ENCODE measurements around the gene SAMD4A.

The SAMD4A gene

DNA sequence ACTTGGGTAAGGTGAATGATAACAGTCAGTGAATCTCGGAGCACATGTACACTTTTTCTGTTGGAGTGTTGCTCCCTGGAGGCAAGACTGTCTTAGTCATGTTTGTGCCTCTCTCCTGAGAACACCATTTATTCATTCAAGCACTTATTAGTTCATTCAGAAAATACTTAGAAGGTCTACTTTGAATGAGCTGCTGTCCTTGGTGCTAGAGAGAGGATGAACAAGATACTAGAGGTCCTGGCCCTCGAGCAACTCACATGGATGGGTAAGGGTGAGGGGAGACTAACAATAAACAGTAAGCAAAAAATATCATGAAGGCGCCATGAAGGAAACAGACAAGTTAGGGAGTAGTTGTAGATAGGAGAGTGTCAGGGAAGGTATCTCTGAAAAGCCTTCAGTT is 17.1 kb upstream of the SAMD4A start:
- ChIA-PET POLR2A (interaction anchor here (1.3 to 1.5 kb wide), 2 partner anchors 16 to 40 kb away, joined by 3 to 4 read pairs; no protein-coding TSS in a partner anchor), CTCF (no interaction called here)
- TF ChIP-seq FOXA1 (IDR thresholded peaks at IDR 0.05) (no peak), ARNT (IDR thresholded peaks at IDR 0.05) (no peak), PKNOX1 (IDR thresholded peaks at IDR 0.05) (no peak), LEF1 (IDR thresholded peaks at IDR 0.05; ENCODE audit: borderline replicate concordance) (no peak), L3MBTL2 (conservative IDR thresholded peaks at IDR 0.05) (no peak)
- DNase-seq (ENCODE audit: extremely low spot score): no peak

- DNase-seq (ENCODE audit: extremely low spot score): no peak
- no peak for TF ChIP-seq TARDBP (IDR thresholded peaks at IDR 0.05)
- no peak for TF ChIP-seq SP1 (IDR thresholded peaks at IDR 0.05)
- TF ChIP-seq LEF1 (IDR thresholded peaks at IDR 0.05; ENCODE audit: borderline replicate concordance): no peak
- TF ChIP-seq HDGF (IDR thresholded peaks at IDR 0.05; ENCODE audit: borderline replicate concordance): no peak
- no peak for TF ChIP-seq FOXA1 (IDR thresholded peaks at IDR 0.05)
- TF ChIP-seq CTBP1 (IDR thresholded peaks at IDR 0.05; ENCODE audit: borderline replicate concordance): no peak
- no peak for TF ChIP-seq NFRKB (IDR thresholded peaks at IDR 0.05)
- no peak for TF ChIP-seq SUZ12 (IDR thresholded peaks at IDR 0.05)
- ChIA-PET CTCF (interaction anchor here (0.7 kb wide), 1 partner anchor 224 kb away, joined by 3 read pairs; no protein-coding TSS in a partner anchor), POLR2A (interaction anchor here (1.3 to 1.5 kb wide), 2 partner anchors 16 to 41 kb away, joined by 3 to 4 read pairs; no protein-coding TSS in a partner anchor)
Observed at GRCh38 chr14:54550514-54550913, 16.4 kb upstream of the SAMD4A start.

DNA sequence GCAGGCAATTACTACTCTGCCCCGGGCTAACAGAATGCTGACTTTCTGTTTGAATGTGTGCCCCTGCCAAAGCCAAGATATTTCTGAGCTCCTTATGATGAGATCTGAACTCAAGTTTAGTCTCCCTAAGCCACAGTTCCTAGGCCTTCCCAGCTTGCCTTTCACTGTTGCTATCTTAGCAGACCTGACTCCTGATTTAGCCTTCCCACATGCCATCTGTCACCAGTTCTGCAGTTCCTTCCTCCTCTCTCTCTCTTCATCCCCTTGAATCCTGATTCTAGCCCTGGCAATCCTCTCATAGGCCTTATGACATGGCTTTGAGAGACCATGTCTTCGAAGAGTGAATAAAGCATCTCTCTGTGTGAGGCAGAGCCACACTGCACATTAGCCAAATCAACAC is 12.5 kb upstream of the SAMD4A start:
- no peak for DNase-seq (ENCODE audit: extremely low spot score)
- ChIA-PET CTCF (interaction anchor here (0.9 kb wide), 1 partner anchor 14 kb away, joined by 4 read pairs; no protein-coding TSS in a partner anchor), POLR2A (no interaction called here)
- TF ChIP-seq NFRKB (IDR thresholded peaks at IDR 0.05): no peak
- TF ChIP-seq ARNT (IDR thresholded peaks at IDR 0.05): no peak
- no peak for TF ChIP-seq FOXK2 (IDR thresholded peaks at IDR 0.05)
- no peak for TF ChIP-seq TARDBP (IDR thresholded peaks at IDR 0.05)
- TF ChIP-seq BHLHE40 (IDR thresholded peaks at IDR 0.05; ENCODE audit: borderline replicate concordance): no peak
- no peak for TF ChIP-seq ZNF384 (IDR thresholded peaks at IDR 0.05)
- TF ChIP-seq ELF4 (IDR thresholded peaks at IDR 0.05): no peak
- no peak for TF ChIP-seq PKNOX1 (IDR thresholded peaks at IDR 0.05)
- TF ChIP-seq L3MBTL2 (conservative IDR thresholded peaks at IDR 0.05): no peak
- TF ChIP-seq SP1 (IDR thresholded peaks at IDR 0.05): no peak
- no peak for TF ChIP-seq HDGF (IDR thresholded peaks at IDR 0.05; ENCODE audit: borderline replicate concordance)
- TF ChIP-seq SUZ12 (IDR thresholded peaks at IDR 0.05): no peak
- TF ChIP-seq LEF1 (IDR thresholded peaks at IDR 0.05; ENCODE audit: borderline replicate concordance): no peak
- TF ChIP-seq FOXM1 (IDR thresholded peaks at IDR 0.05; ENCODE audit: borderline replicate concordance): no peak
- TF ChIP-seq FOXA1 (IDR thresholded peaks at IDR 0.05): no peak
- TF ChIP-seq CTBP1 (IDR thresholded peaks at IDR 0.05; ENCODE audit: borderline replicate concordance): no peak

DNA sequence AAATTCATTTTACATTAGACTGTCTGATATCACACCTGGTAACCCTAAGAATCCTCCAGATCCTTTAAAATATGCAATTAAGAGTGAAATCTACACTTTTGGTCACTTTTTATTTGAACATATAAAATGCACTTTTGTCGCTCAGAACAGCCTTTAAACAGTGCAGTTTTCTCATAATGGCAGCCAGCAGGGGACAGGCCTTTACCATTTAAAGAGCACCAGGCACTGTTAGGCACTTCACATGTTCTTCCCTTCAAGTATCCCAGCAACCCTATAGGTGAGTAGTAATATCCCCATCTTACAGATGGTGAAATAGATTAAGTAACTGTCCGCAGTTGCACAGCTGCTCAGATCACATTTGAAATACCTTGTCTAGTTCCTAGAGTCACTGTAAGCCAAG is 11.3 kb upstream of the SAMD4A start:
- POLR2A ChIA-PET: no interaction called here
- CTCF ChIA-PET: interaction anchor here (0.5 kb wide), 1 partner anchor 24 kb away, joined by 3 read pairs; no protein-coding TSS in a partner anchor
- DNase-seq (ENCODE audit: extremely low spot score): no peak
- TF ChIP-seq ZNF384 (IDR thresholded peaks at IDR 0.05) (no peak), FOXA1 (IDR thresholded peaks at IDR 0.05) (no peak), FOXM1 (IDR thresholded peaks at IDR 0.05; ENCODE audit: borderline replicate concordance) (no peak), ARNT (IDR thresholded peaks at IDR 0.05) (no peak), L3MBTL2 (conservative IDR thresholded peaks at IDR 0.05) (no peak), PKNOX1 (IDR thresholded peaks at IDR 0.05) (no peak), HDGF (IDR thresholded peaks at IDR 0.05; ENCODE audit: borderline replicate concordance) (no peak)

DNA sequence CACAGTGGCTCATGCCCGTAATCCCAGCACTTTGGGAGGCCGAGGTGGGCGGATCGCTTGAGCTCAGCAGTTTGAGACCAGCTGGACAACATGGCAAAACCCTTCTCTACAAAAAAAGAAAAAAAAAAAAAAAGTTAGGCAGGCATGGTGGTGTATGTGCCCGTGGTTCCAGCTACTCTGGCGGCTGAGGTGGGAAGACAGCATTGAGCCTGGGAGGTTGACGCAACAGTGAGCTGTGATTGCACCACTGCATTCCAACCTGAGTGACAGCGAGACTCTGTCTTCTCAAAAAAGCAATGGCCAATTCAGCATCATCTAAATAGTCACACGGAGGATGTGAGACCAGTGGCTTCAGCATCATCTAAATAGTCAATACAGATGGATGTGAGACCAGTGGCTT is 10.4 kb upstream of the SAMD4A start:
- no peak for DNase-seq (ENCODE audit: extremely low spot score)
- ChIA-PET POLR2A (no interaction called here), CTCF (interaction anchor here (0.6 kb wide), 1 partner anchor 16 kb away, joined by 5 read pairs; no protein-coding TSS in a partner anchor)
- TF ChIP-seq FOXM1 (IDR thresholded peaks at IDR 0.05; ENCODE audit: borderline replicate concordance) (no peak), PKNOX1 (IDR thresholded peaks at IDR 0.05) (peak; percentile 29)

GRCh38 chr14:54562334-54562733 is 4.6 kb upstream of the SAMD4A start:
- CTCF ChIA-PET: interaction anchor here (0.6 kb wide), 1 partner anchor 73 kb away, joined by 9 read pairs; no protein-coding TSS in a partner anchor

More at GRCh38 chr14:54562334-54562733, 4.6 kb upstream of the SAMD4A start:
- no peak for DNase-seq (ENCODE audit: extremely low spot score)
- POLR2A ChIA-PET: no interaction called here
- no peak for TF ChIP-seq NFRKB (IDR thresholded peaks at IDR 0.05)
- no peak for TF ChIP-seq CTBP1 (IDR thresholded peaks at IDR 0.05; ENCODE audit: borderline replicate concordance)
- TF ChIP-seq L3MBTL2 (conservative IDR thresholded peaks at IDR 0.05): no peak
- no peak for TF ChIP-seq PKNOX1 (IDR thresholded peaks at IDR 0.05)
- no peak for TF ChIP-seq TARDBP (IDR thresholded peaks at IDR 0.05)
- no peak for TF ChIP-seq SUZ12 (IDR thresholded peaks at IDR 0.05)
- no peak for TF ChIP-seq ELF4 (IDR thresholded peaks at IDR 0.05)
- TF ChIP-seq LEF1 (IDR thresholded peaks at IDR 0.05; ENCODE audit: borderline replicate concordance): no peak

Data from HEK293T (cell line).